ENCODE measurements around the gene SRGAP3.

Gene SRGAP3

GRCh38 chr3:9198899-9199335, 50.5 kb downstream of the SRGAP3 start:
- peak; percentile 65 for DNase-seq

- DNase-seq: no peak
These were observed 51.2 kb downstream of the SRGAP3 start for GRCh38 chr3:9198261-9198660.

GRCh38 chr3:9196020-9196419, 53.4 kb downstream of the SRGAP3 start:
- peak; percentile 90 for DNase-seq

GRCh38 chr3:9195390-9195789, 54.1 kb downstream of the SRGAP3 start:
- DNase-seq: no peak

GRCh38 chr3:9194509-9195184, 54.8 kb downstream of the SRGAP3 start:
- DNase-seq: no peak

GRCh38 chr3:9193633-9194195, 55.7 kb downstream of the SRGAP3 start:
- DNase-seq: no peak

GRCh38 chr3:9193211-9193610, 56.2 kb downstream of the SRGAP3 start:
- DNase-seq: no peak

GRCh38 chr3:9192248-9193025, 57.0 kb downstream of the SRGAP3 start:
- no peak for DNase-seq

GRCh38 chr3:9190276-9190675, 59.2 kb downstream of the SRGAP3 start:
- DNase-seq: no peak

GRCh38 chr3:9188583-9188982, 60.9 kb downstream of the SRGAP3 start:
- DNase-seq: no peak

GRCh38 chr3:9185701-9186100, 63.7 kb downstream of the SRGAP3 start:
- no peak for DNase-seq

- DNase-seq: no peak
These were observed 64.4 kb downstream of the SRGAP3 start for GRCh38 chr3:9185046-9185445.

- DNase-seq: no peak
These were observed 65.0 kb downstream of the SRGAP3 start for GRCh38 chr3:9184461-9184835.

GRCh38 chr3:9183811-9184460, 65.5 kb downstream of the SRGAP3 start:
- DNase-seq: peak; percentile 79

- no peak for DNase-seq
These were observed 66.4 kb downstream of the SRGAP3 start for GRCh38 chr3:9183011-9183410.

- DNase-seq: no peak
These were observed 68.7 kb downstream of the SRGAP3 start for GRCh38 chr3:9180764-9181117.

GRCh38 chr3:9179826-9180763, 69.4 kb downstream of the SRGAP3 start:
- DNase-seq: no peak

GRCh38 chr3:9178697-9179096, 70.7 kb downstream of the SRGAP3 start:
- DNase-seq: no peak

GRCh38 chr3:9175421-9175820, 74.0 kb downstream of the SRGAP3 start:
- DNase-seq: no peak

- no peak for DNase-seq
These were observed 76.0 kb downstream of the SRGAP3 start for GRCh38 chr3:9173445-9173844.

GRCh38 chr3:9172851-9173321, 76.6 kb downstream of the SRGAP3 start:
- DNase-seq: no peak

GRCh38 chr3:9170851-9171160, 78.6 kb downstream of the SRGAP3 start:
- no peak for DNase-seq
